HCT116 (cell line): Measurements from ENCODE around the gene MYH14. TPM values are rescaled to one million over a fixed set of nuclear protein-coding genes. Genes with fewer than 3 reads are reported as not detected.

Experiments used
- ATAC-seq: fragments of 200-7000 bp; cut with Tn5 transposase; 2 replicates; pipeline ENCODE4 v1.9.1; 2020; ENCODE audit warnings: mild to moderate bottlenecking, moderate library complexity
- BruUV-seq: library from RNA; stranded (reverse); fragments of 400-500 nt; replicated peaks from 2 replicates; lab custom pipeline; 2021; lab: Mats Ljungman, UMichigan
- CTCF ChIA-PET: fragments of 300-600 bp; sonication (Branson Sonifier 250); formaldehyde crosslinking; loops from one replicate; lab custom pipeline; 2021; ENCODE audit warnings: antibody characterized with exemption; lab: Charles Lee
- POLR2A ChIA-PET: fragments of 300-600, 350-600 bp; sonication (Branson Sonifier 250); formaldehyde crosslinking; loops from one replicate; lab custom pipeline; 2021; ENCODE audit warnings: antibody characterized with exemption; lab: Charles Lee
- RAD21 ChIA-PET, 2 experiments: fragments of 300-600 bp; sonication (Branson Sonifier 250); formaldehyde crosslinking; loops; one replicate each; lab custom pipeline; 2023; ENCODE audit warnings: low total read pairs in 2 of 2; ENCODE audit not compliant: uncharacterized antibody in 2 of 2, unreplicated experiment in 2 of 2, low non-redundant PET in 1 of 2; lab: Charles Lee
- DNase-seq: peaks from one replicate; pipeline ENCODE4 v3.0.0-alpha.2; 2010; ENCODE audit warnings: low read depth, low spot score
- H2AFZ ChIP-seq: fragments of 200-600 bp; shearing (Covaris generic), sonication (generic); 2 replicates; pipeline ENCODE4 v1.6.1; 2017; ENCODE audit warnings: low read depth, mixed run types, mixed read lengths, antibody characterized with exemption, low read length; ENCODE audit not compliant: poor library complexity, severe bottlenecking
- H3K27ac ChIP-seq: 2 replicates; pipeline ENCODE4 v1.5.1; 2012; ENCODE audit warnings: low read depth, low read length
- H3K27me3 ChIP-seq: fragments of 200-600 bp; sonication (generic); 2 replicates; pipeline ENCODE4 v1.6.1; 2016; ENCODE audit warnings: mixed run types, low read length, mixed read lengths; ENCODE audit not compliant: insufficient read depth
- H3K36me3 ChIP-seq, 2 experiments: fragments of 200-500 bp in 1 of 2; fragments of 200-600 bp in 1 of 2; sonication (Bioruptor generic) in 1 of 2; sonication (generic) in 1 of 2; 2 replicates each; pipeline versions ENCODE4 v1.5.1 to v1.6.1; 2014 to 2016; ENCODE audit warnings: low read length in 2 of 2, inconsistent platforms in 1 of 2, mixed read lengths in 1 of 2, mixed run types in 1 of 2; ENCODE audit not compliant: insufficient read depth in 2 of 2, control insufficient read depth in 1 of 2
- H3K4me1 ChIP-seq, 2 experiments: fragments of 200-600 bp in 1 of 2; sonication (generic) in 1 of 2; 2 replicates each; pipeline versions ENCODE4 v1.5.1 to v1.6.1; 2012 to 2017; ENCODE audit warnings: low read length in 2 of 2, inconsistent platforms in 1 of 2, mild to moderate bottlenecking in 1 of 2, mixed read lengths in 1 of 2, mixed run types in 1 of 2, moderate library complexity in 1 of 2; ENCODE audit not compliant: insufficient read depth in 2 of 2, control insufficient read depth in 1 of 2
- H3K4me2 ChIP-seq: fragments of 200-600 bp; sonication (generic); 2 replicates; pipeline ENCODE4 v1.6.1; 2017; ENCODE audit warnings: mixed run types, low read length, mixed read lengths
- H3K4me3 ChIP-seq, 2 experiments: fragments of 200-600 bp in 1 of 2; sonication (generic) in 1 of 2; replicated peaks in 1 of 2; 2 replicates each; pipeline ENCODE4 v1.5.1; 2011 to 2016; ENCODE audit warnings: low read length in 2 of 2, control low read depth in 1 of 2, low read depth in 1 of 2, mild to moderate bottlenecking in 1 of 2, mixed read lengths in 1 of 2, mixed run types in 1 of 2
- H3K79me2 ChIP-seq: fragments of 200-600 bp; sonication (generic); 2 replicates; pipeline ENCODE4 v1.6.1; 2017; ENCODE audit warnings: mild to moderate bottlenecking, mixed run types, low read length, moderate library complexity, mixed read lengths; ENCODE audit not compliant: insufficient read depth
- H3K9ac ChIP-seq: fragments of 200-600 bp; sonication (generic); 2 replicates; pipeline ENCODE4 v1.6.1; 2016; ENCODE audit warnings: low read length, mixed read lengths
- H3K9me2 ChIP-seq: fragments of 200-600 bp; sonication (generic), shearing (Covaris generic); 2 replicates; pipeline ENCODE4 v1.6.1; 2017; ENCODE audit warnings: mixed run types, mild to moderate bottlenecking, moderate library complexity; ENCODE audit not compliant: insufficient read depth
- H3K9me3 ChIP-seq, 2 experiments: fragments of 200-500 bp in 1 of 2; fragments of 200-600 bp in 1 of 2; sonication (Bioruptor generic) in 1 of 2; sonication (generic) in 1 of 2; 2 replicates each; pipeline ENCODE4 v1.6.1; 2014 to 2017; ENCODE audit warnings: low read length in 2 of 2, mixed read lengths in 2 of 2, inconsistent platforms in 1 of 2, low read depth in 1 of 2, mild to moderate bottlenecking in 1 of 2, mixed run types in 1 of 2, moderate library complexity in 1 of 2; ENCODE audit not compliant: control insufficient read depth in 1 of 2, insufficient read depth in 1 of 2
- H4K20me1 ChIP-seq: fragments of 200-600 bp; sonication (generic), shearing (Covaris generic); 2 replicates; pipeline ENCODE4 v1.6.1; 2017; ENCODE audit warnings: mixed run types, mild to moderate bottlenecking, moderate library complexity; ENCODE audit not compliant: insufficient read depth
- ELF1 ChIP-seq: IDR thresholded peaks from 2 replicates; pipeline ENCODE4 v1.6.1; 2012; ENCODE audit warnings: low read depth, borderline replicate concordance
- EZH2 ChIP-seq: fragments of 200-600 bp; sonication (generic); IDR thresholded peaks from 2 replicates; pipeline ENCODE4 v1.6.1; 2017; ENCODE audit warnings: antibody characterized with exemption, mixed run types
- FOSL1 ChIP-seq: IDR thresholded peaks from 2 replicates; pipeline ENCODE4 v1.6.1; 2012; ENCODE audit warnings: low read depth
- JUND ChIP-seq: IDR thresholded peaks from 2 replicates; pipeline ENCODE4 v1.6.1; 2012
- MAX ChIP-seq: IDR thresholded peaks from 2 replicates; pipeline ENCODE4 v1.6.1; 2012
- POLR2A ChIP-seq: IDR thresholded peaks from 2 replicates; pipeline ENCODE4 v1.7.0; 2011; ENCODE audit warnings: borderline replicate concordance; ENCODE audit not compliant: insufficient read depth, insufficient read length; ENCODE audit errors: extremely low read depth
- POLR2AphosphoS5 ChIP-seq: IDR thresholded peaks from 2 replicates; pipeline ENCODE4 v1.6.1; 2011; ENCODE audit warnings: mild to moderate bottlenecking, low read depth, low read length, moderate library complexity
- REST ChIP-seq: IDR thresholded peaks from 2 replicates; pipeline ENCODE4 v1.6.1; 2012; ENCODE audit warnings: low read depth
- SIN3A ChIP-seq: IDR thresholded peaks from 2 replicates; pipeline ENCODE4 v1.6.1; 2012; ENCODE audit warnings: low read depth
- SP1 ChIP-seq: IDR thresholded peaks from 2 replicates; pipeline ENCODE4 v1.6.1; 2012; ENCODE audit warnings: low read depth
- SRF ChIP-seq: IDR thresholded peaks from 2 replicates; pipeline ENCODE4 v1.6.1; 2012; ENCODE audit warnings: low read depth
- TCF7L2 ChIP-seq: IDR thresholded peaks from 2 replicates; pipeline ENCODE4 v1.7.0; 2011; ENCODE audit warnings: borderline replicate concordance, inconsistent platforms; ENCODE audit not compliant: insufficient read depth, insufficient read length; ENCODE audit errors: extremely low read depth
- YY1 ChIP-seq: IDR thresholded peaks from 2 replicates; pipeline ENCODE4 v1.6.1; 2011; ENCODE audit warnings: low read length, low read depth, moderate library complexity, mild to moderate bottlenecking; ENCODE audit not compliant: insufficient replicate concordance; ENCODE audit errors: extremely low read depth
- ZBTB33 ChIP-seq: IDR thresholded peaks from 2 replicates; pipeline ENCODE4 v1.6.1; 2011; ENCODE audit warnings: mild to moderate bottlenecking, low read length, moderate library complexity; ENCODE audit not compliant: insufficient replicate concordance; ENCODE audit errors: extremely low read depth
- ZNF274 ChIP-seq: fragments of 200-500 bp; sonication (Bioruptor generic); IDR thresholded peaks from 2 replicates; pipeline ENCODE4 v1.6.1; 2014; ENCODE audit warnings: mild to moderate bottlenecking, low read depth, low read length, inconsistent platforms
- intact Hi-C: fragments of 100-400 bp; cut with micrococcal nuclease; formaldehyde crosslinking; loops from 2 replicates; pipeline ENCODE4 v1.10.0; 2022
- total RNA-seq: library from RNA; stranded (reverse); gene quantifications from one replicate; pipeline ENCODE4 v1.2.1, GENCODE V29; 2021; ENCODE audit not compliant: unreplicated experiment
- TF ChIP-seq, protein P1 (sequence below), 3 experiments: fragments of 200-600 bp in 1 of 3; sonication (generic) in 1 of 3; IDR thresholded peaks in 2 of 3; conservative IDR thresholded peaks in 1 of 3; 2 replicates each; pipeline ENCODE4 v1.5.1; 2012 to 2017; ENCODE audit warnings: low read depth in 2 of 3, low read length in 2 of 3, antibody characterized with exemption in 1 of 3, borderline replicate concordance in 1 of 3, control low read depth in 1 of 3, mild to moderate bottlenecking in 1 of 3, mixed read lengths in 1 of 3, mixed run types in 1 of 3, moderate library complexity in 1 of 3; ENCODE audit not compliant: insufficient read depth in 1 of 3

MYH14 gene
- total RNA-seq, 1 experiment from 2014 or later, result 60.1 TPM

DNA sequence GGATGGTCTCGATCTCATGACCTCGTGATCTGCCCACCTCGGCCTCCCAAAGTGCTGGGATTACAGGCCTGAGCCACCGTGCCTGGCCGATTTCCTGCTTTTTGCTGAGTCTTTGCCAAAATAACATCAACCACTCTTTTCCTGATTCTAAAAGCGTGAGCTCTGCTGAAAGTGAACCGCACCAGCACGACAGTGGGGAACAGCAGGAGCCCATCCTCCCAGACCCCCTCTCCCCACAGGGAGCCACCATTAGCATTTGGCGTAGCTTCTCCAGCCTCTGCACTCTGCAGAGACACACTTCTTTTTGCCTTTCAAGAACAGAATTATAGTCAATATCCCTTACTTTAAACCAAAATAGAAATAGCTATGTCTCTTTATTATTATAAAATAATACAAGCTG lies 41.3 kb downstream of the MYH14 start:
- Histone ChIP-seq H3K9me3 (no peaks in the 10 kb centered on the region), H4K20me1 (no peaks in the 10 kb centered on the region), H3K4me3 (no peak overlapping the region), H2AFZ (no peak overlapping the region), H3K27ac (no peak overlapping the region), H3K4me1 (peaks cover 8 to 23% of the 10 kb centered on the region in 2 experiments; a peak in 3 of 4 replicates), H3K36me3 (no peaks in the 10 kb centered on the region; a peak in 2 of 4 replicates), H3K9me2 (no peaks in the 10 kb centered on the region), H3K9ac (no peak overlapping the region), H3K27me3 (no peaks in the 10 kb centered on the region), H3K4me2 (no peak overlapping the region), H3K79me2 (no peaks in the 10 kb centered on the region)
- ATAC-seq (no peak), DNase-seq (no peak)
- no TSS peak for BruUV-seq
- TF ChIP-seq SRF (no peak), POLR2AphosphoS5 (no peak), SP1 (no peak), EZH2 (no peak), ELF1 (no peak), SIN3A (no peak), POLR2A (no peak), MAX (no peak), JUND (no peak), ZNF274 (no peak), TCF7L2 (no peak), REST (no peak), FOSL1 (no peak), ZBTB33 (no peak), YY1 (no peak)
- TF ChIP-seq, protein P1, sequence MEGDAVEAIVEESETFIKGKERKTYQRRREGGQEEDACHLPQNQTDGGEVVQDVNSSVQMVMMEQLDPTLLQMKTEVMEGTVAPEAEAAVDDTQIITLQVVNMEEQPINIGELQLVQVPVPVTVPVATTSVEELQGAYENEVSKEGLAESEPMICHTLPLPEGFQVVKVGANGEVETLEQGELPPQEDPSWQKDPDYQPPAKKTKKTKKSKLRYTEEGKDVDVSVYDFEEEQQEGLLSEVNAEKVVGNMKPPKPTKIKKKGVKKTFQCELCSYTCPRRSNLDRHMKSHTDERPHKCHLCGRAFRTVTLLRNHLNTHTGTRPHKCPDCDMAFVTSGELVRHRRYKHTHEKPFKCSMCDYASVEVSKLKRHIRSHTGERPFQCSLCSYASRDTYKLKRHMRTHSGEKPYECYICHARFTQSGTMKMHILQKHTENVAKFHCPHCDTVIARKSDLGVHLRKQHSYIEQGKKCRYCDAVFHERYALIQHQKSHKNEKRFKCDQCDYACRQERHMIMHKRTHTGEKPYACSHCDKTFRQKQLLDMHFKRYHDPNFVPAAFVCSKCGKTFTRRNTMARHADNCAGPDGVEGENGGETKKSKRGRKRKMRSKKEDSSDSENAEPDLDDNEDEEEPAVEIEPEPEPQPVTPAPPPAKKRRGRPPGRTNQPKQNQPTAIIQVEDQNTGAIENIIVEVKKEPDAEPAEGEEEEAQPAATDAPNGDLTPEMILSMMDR (IDR thresholded peaks at IDR 0.05 in 2 of 3, conservative IDR thresholded peaks at IDR 0.05 in 1 of 3; ENCODE audit: borderline replicate concordance in 1 of 3, insufficient read depth in 1 of 3, low read depth in 2 of 3, low read length in 2 of 3), result no peak
- RAD21 ChIA-PET, result no interaction called here
- POLR2A ChIA-PET, result no interaction called here
- intact Hi-C loops, result no loop called here
- CTCF ChIA-PET, result no interaction called here
